GM23338 (cell line): Measurements from ENCODE around the gene ARMH4. TPM values are rescaled to one million over a fixed set of nuclear protein-coding genes. Genes with fewer than 3 reads are reported as not detected.

Source experiments
- ATAC-seq: fragments of 200-7000 bp; cut with Tn5 transposase; 3 replicates; pipeline ENCODE4 v1.9.1; 2020
- DNase-seq: peaks from one replicate; pipeline ENCODE4 v3.0.0-alpha.2; 2015; ENCODE audit warnings: low spot score
- H2AFZ ChIP-seq: fragments of 200-600 bp; sonication (generic); 2 replicates; pipeline ENCODE4 v1.8.0; 2016; ENCODE audit warnings: antibody characterized with exemption, mild to moderate bottlenecking, moderate library complexity
- H3F3A ChIP-seq: fragments of 200-600 bp; sonication (generic); replicated peaks from 2 replicates; pipeline ENCODE4 v1.8.0; 2017; ENCODE audit warnings: antibody characterized with exemption, mixed run types, low read depth
- H3K27ac ChIP-seq: fragments of 200-600 bp; sonication (generic); 2 replicates; pipeline ENCODE4 v1.6.1; 2016; ENCODE audit warnings: low read depth
- H3K27me3 ChIP-seq: fragments of 200-600 bp; sonication (generic); 2 replicates; pipeline ENCODE4 v1.8.0; 2016; ENCODE audit warnings: mild to moderate bottlenecking, mixed run types, moderate library complexity; ENCODE audit not compliant: insufficient read depth
- H3K36me3 ChIP-seq: fragments of 200-600 bp; sonication (generic); 2 replicates; pipeline ENCODE4 v1.8.0; 2016; ENCODE audit warnings: mild to moderate bottlenecking; ENCODE audit not compliant: insufficient read depth
- H3K4me1 ChIP-seq: fragments of 200-600 bp; sonication (generic); 2 replicates; pipeline ENCODE4 v1.8.0; 2016; ENCODE audit warnings: mild to moderate bottlenecking, moderate library complexity; ENCODE audit not compliant: insufficient read depth
- H3K4me2 ChIP-seq: fragments of 200-600 bp; sonication (generic); 2 replicates; pipeline ENCODE4 v1.7.1; 2017; ENCODE audit warnings: mixed run types
- H3K4me3 ChIP-seq: fragments of 200-600 bp; sonication (generic); 2 replicates; pipeline ENCODE4 v1.6.1; 2016; ENCODE audit warnings: mixed run types
- H3K79me2 ChIP-seq: fragments of 200-600 bp; sonication (generic); replicated peaks from 2 replicates; pipeline ENCODE4 v1.8.0; 2017; ENCODE audit warnings: mild to moderate bottlenecking; ENCODE audit not compliant: insufficient read depth
- H3K9me2 ChIP-seq: fragments of 200-600 bp; sonication (generic); 2 replicates; pipeline ENCODE4 v1.8.0; 2017; ENCODE audit not compliant: insufficient read depth
- H4K20me1 ChIP-seq: fragments of 200-600 bp; sonication (generic); replicated peaks from 2 replicates; pipeline ENCODE4 v1.8.0; 2017; ENCODE audit warnings: mild to moderate bottlenecking; ENCODE audit not compliant: insufficient read depth
- H3K27ac Mint-ChIP-seq: 2 replicates; pipeline ENCODE4 v1.8.0; 2020; ENCODE audit warnings: inconsistent platforms, mild to moderate bottlenecking, moderate library complexity, mixed read lengths
- H3K27me3 Mint-ChIP-seq: 3 replicates; pipeline ENCODE4 v1.8.0; 2022; ENCODE audit warnings: low read depth, mild to moderate bottlenecking, moderate library complexity, mixed read lengths, inconsistent platforms; ENCODE audit not compliant: insufficient read depth, poor library complexity
- H3K36me3 Mint-ChIP-seq: 3 replicates; pipeline ENCODE4 v1.8.0; 2021; ENCODE audit warnings: low read depth, mild to moderate bottlenecking, inconsistent platforms, moderate library complexity, mixed read lengths
- H3K4me1 Mint-ChIP-seq: 3 replicates; pipeline ENCODE4 v1.8.0; 2020; ENCODE audit warnings: mild to moderate bottlenecking, inconsistent platforms, mixed read lengths
- H3K4me3 Mint-ChIP-seq: 3 replicates; pipeline ENCODE4 v1.8.0; 2021; ENCODE audit warnings: moderate library complexity, mild to moderate bottlenecking, inconsistent platforms, mixed read lengths
- H3K9me3 Mint-ChIP-seq: 3 replicates; pipeline ENCODE4 v1.8.0; 2020; ENCODE audit warnings: moderate library complexity, mild to moderate bottlenecking, inconsistent platforms, mixed read lengths
- CREB1 ChIP-seq: fragments of 250-450 bp; sonication (Bioruptor Pico); IDR thresholded peaks from 2 replicates; pipeline ENCODE4 v1.5.0; 2020; ENCODE audit warnings: low read depth, mild to moderate bottlenecking, moderate library complexity
- CTCF ChIP-seq, 2 experiments: fragments of 200-600 bp in 1 of 2; sonication (generic) in 1 of 2; conservative IDR thresholded peaks; 2 replicates each; pipeline versions ENCODE4 v1.5.1 to v1.6.1; 2016 to 2017; ENCODE audit warnings: antibody characterized with exemption in 2 of 2, low read depth in 2 of 2, mild to moderate bottlenecking in 2 of 2, moderate library complexity in 1 of 2
- EZH2 ChIP-seq: fragments of 200-600 bp; sonication (generic); IDR thresholded peaks from one replicate; pipeline ENCODE4 v1.8.0; 2017; ENCODE audit warnings: antibody characterized with exemption, mild to moderate bottlenecking, low read depth; ENCODE audit not compliant: unreplicated experiment
- EZH2phosphoT487 ChIP-seq: fragments of 200-600 bp; sonication (generic); IDR thresholded peaks from one replicate; pipeline ENCODE4 v1.8.1; 2018; ENCODE audit warnings: antibody characterized with exemption; ENCODE audit not compliant: unreplicated experiment
- JUNB ChIP-seq: IDR thresholded peaks from one replicate; pipeline ENCODE4 v1.6.1; 2016; ENCODE audit warnings: antibody characterized with exemption; ENCODE audit not compliant: unreplicated experiment
- NANOG ChIP-seq: IDR thresholded peaks from 2 replicates; pipeline ENCODE4 v1.6.1; 2016; ENCODE audit warnings: antibody characterized with exemption, borderline replicate concordance
- POLR2AphosphoS5 ChIP-seq: IDR thresholded peaks from 2 replicates; pipeline ENCODE4 v1.6.1; 2016; ENCODE audit warnings: antibody characterized with exemption, low read depth
- STAT1 ChIP-seq: IDR thresholded peaks from one replicate; pipeline ENCODE4 v1.6.1; 2016; ENCODE audit warnings: antibody characterized with exemption; ENCODE audit not compliant: unreplicated experiment
- ZNF114 ChIP-seq: fragments of 250-450 bp; sonication (Bioruptor Pico); IDR thresholded peaks from 2 replicates; pipeline ENCODE4 v1.5.0; 2020; ENCODE audit warnings: mild to moderate bottlenecking, moderate library complexity
- polyA plus RNA-seq: library from polyadenylated mRNA; unstranded; fragments of >200 nt; fragmentation: Nextera tagmentation; extraction: Ambion mirVana; gene quantifications from 2 replicates; pipeline ENCODE4 v1.2.1, GENCODE V29; 2016
- total RNA-seq: library from RNA; depleted of rRNA; stranded (reverse); fragments of >200 nt; shearing (Covaris generic); gene quantifications from 2 replicates; pipeline ENCODE4 v1.2.3, GENCODE V29; 2014
- TF ChIP-seq, protein P1 (sequence below): fragments of 250-450 bp; sonication (Bioruptor Pico); IDR thresholded peaks from 2 replicates; pipeline ENCODE4 v1.5.0; 2020; ENCODE audit warnings: mild to moderate bottlenecking, moderate library complexity
- TF ChIP-seq, protein P2 (sequence below): IDR thresholded peaks from one replicate; pipeline ENCODE4 v1.6.1; 2018; ENCODE audit warnings: antibody characterized with exemption; ENCODE audit not compliant: unreplicated experiment

The ARMH4 gene
- total and polyA plus RNA-seq, 2 experiments from 2014 or later, result 15.5 to 20.2 TPM

GRCh38 chr14:57961786-57962060 is 190.3 kb downstream of the ARMH4 start (continued):
- TF ChIP-seq, protein P1, sequence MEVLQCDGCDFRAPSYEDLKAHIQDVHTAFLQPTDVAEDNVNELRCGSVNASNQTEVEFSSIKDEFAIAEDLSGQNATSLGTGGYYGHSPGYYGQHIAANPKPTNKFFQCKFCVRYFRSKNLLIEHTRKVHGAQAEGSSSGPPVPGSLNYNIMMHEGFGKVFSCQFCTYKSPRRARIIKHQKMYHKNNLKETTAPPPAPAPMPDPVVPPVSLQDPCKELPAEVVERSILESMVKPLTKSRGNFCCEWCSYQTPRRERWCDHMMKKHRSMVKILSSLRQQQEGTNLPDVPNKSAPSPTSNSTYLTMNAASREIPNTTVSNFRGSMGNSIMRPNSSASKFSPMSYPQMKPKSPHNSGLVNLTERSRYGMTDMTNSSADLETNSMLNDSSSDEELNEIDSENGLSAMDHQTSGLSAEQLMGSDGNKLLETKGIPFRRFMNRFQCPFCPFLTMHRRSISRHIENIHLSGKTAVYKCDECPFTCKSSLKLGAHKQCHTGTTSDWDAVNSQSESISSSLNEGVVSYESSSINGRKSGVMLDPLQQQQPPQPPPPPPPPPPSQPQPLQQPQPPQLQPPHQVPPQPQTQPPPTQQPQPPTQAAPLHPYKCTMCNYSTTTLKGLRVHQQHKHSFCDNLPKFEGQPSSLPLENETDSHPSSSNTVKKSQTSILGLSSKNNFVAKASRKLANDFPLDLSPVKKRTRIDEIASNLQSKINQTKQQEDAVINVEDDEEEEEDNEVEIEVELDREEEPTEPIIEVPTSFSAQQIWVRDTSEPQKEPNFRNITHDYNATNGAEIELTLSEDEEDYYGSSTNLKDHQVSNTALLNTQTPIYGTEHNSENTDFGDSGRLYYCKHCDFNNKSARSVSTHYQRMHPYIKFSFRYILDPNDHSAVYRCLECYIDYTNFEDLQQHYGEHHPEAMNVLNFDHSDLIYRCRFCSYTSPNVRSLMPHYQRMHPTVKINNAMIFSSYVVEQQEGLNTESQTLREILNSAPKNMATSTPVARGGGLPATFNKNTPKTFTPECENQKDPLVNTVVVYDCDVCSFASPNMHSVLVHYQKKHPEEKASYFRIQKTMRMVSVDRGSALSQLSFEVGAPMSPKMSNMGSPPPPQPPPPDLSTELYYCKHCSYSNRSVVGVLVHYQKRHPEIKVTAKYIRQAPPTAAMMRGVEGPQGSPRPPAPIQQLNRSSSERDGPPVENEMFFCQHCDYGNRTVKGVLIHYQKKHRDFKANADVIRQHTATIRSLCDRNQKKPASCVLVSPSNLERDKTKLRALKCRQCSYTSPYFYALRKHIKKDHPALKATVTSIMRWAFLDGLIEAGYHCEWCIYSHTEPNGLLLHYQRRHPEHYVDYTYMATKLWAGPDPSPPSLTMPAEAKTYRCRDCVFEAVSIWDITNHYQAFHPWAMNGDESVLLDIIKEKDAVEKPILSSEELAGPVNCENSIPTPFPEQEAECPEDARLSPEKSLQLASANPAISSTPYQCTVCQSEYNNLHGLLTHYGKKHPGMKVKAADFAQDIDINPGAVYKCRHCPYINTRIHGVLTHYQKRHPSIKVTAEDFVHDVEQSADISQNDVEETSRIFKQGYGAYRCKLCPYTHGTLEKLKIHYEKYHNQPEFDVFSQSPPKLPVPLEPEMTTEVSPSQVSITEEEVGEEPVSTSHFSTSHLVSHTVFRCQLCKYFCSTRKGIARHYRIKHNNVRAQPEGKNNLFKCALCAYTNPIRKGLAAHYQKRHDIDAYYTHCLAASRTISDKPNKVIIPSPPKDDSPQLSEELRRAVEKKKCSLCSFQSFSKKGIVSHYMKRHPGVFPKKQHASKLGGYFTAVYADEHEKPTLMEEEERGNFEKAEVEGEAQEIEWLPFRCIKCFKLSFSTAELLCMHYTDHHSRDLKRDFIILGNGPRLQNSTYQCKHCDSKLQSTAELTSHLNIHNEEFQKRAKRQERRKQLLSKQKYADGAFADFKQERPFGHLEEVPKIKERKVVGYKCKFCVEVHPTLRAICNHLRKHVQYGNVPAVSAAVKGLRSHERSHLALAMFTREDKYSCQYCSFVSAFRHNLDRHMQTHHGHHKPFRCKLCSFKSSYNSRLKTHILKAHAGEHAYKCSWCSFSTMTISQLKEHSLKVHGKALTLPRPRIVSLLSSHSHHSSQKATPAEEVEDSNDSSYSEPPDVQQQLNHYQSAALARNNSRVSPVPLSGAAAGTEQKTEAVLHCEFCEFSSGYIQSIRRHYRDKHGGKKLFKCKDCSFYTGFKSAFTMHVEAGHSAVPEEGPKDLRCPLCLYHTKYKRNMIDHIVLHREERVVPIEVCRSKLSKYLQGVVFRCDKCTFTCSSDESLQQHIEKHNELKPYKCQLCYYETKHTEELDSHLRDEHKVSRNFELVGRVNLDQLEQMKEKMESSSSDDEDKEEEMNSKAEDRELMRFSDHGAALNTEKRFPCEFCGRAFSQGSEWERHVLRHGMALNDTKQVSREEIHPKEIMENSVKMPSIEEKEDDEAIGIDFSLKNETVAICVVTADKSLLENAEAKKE (CRISPR knock-in tag), result no peak
- TF ChIP-seq NANOG (no peak), JUNB (no peak)

- no peak overlapping the region for H3K27ac ChIP-seq
- TF ChIP-seq, protein P2, sequence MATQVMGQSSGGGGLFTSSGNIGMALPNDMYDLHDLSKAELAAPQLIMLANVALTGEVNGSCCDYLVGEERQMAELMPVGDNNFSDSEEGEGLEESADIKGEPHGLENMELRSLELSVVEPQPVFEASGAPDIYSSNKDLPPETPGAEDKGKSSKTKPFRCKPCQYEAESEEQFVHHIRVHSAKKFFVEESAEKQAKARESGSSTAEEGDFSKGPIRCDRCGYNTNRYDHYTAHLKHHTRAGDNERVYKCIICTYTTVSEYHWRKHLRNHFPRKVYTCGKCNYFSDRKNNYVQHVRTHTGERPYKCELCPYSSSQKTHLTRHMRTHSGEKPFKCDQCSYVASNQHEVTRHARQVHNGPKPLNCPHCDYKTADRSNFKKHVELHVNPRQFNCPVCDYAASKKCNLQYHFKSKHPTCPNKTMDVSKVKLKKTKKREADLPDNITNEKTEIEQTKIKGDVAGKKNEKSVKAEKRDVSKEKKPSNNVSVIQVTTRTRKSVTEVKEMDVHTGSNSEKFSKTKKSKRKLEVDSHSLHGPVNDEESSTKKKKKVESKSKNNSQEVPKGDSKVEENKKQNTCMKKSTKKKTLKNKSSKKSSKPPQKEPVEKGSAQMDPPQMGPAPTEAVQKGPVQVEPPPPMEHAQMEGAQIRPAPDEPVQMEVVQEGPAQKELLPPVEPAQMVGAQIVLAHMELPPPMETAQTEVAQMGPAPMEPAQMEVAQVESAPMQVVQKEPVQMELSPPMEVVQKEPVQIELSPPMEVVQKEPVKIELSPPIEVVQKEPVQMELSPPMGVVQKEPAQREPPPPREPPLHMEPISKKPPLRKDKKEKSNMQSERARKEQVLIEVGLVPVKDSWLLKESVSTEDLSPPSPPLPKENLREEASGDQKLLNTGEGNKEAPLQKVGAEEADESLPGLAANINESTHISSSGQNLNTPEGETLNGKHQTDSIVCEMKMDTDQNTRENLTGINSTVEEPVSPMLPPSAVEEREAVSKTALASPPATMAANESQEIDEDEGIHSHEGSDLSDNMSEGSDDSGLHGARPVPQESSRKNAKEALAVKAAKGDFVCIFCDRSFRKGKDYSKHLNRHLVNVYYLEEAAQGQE, result no peak
- no peak for TF ChIP-seq EZH2phosphoT487
- no peak for TF ChIP-seq CREB1 (CRISPR knock-in tag)
- no peak for TF ChIP-seq EZH2
- no peak for TF ChIP-seq CTCF (conservative IDR thresholded peaks at IDR 0.05; ENCODE audit: low read depth in 2 of 2)
- TF ChIP-seq POLR2AphosphoS5, result no peak
- TF ChIP-seq ZNF114 (CRISPR knock-in tag), result no peak
- no peak for TF ChIP-seq JUNB
- TF ChIP-seq STAT1, result no peak
Measured at GRCh38 chr14:57960946-57961785, 190.8 kb downstream of the ARMH4 start.

More at GRCh38 chr14:57960946-57961785, 190.8 kb downstream of the ARMH4 start:
- Histone ChIP-seq H3K27me3 (no peaks in the 10 kb centered on the region), H3K36me3 (no peaks in the 10 kb centered on the region; the same call in 1 of the 2 replicates), H3K4me1 (peaks cover 14% of the 10 kb centered on the region), H3F3A (no peaks in the 10 kb centered on the region), H3K4me3 (no peak overlapping the region), H3K79me2 (no peaks in the 10 kb centered on the region), H3K4me2 (no peak overlapping the region), H4K20me1 (no peaks in the 10 kb centered on the region), H2AFZ (peak overlapping the region; percentile 69; the same call in 1 of the 2 replicates), H3K9me2 (no peaks in the 10 kb centered on the region)
- Mint-ChIP-seq H3K27me3 (peaks cover 13% of the 10 kb centered on the region), H3K4me3 (no peak overlapping the region), H3K36me3 (no peaks in the 10 kb centered on the region), H3K9me3 (no peaks in the 10 kb centered on the region; the same call in 2 of the 3 replicates), H3K4me1 (peaks cover 27% of the 10 kb centered on the region), H3K27ac (no peak overlapping the region)
- DNase-seq, result no peak
- no peak for ATAC-seq
